GM18873 (cell line): ENCODE measurements around the gene CPNE8.

ENCODE experiments used
- ATAC-seq: cut with Tn5 transposase; IDR thresholded peaks from one replicate; pipeline ENCODE4 v1.9.1; 2021; ENCODE audit warnings: mild to moderate bottlenecking, moderate library complexity, moderate number of reproducible peaks; ENCODE audit not compliant: unreplicated experiment, low FRiP score

Gene CPNE8

GRCh38 chr12:38905480-38906351 is at the start of gene CPNE8:
Gene CPNE8, minus strand, starts transcription at chr12:38905591. Its CDS starts 57 bp downstream, at chr12:38905534.
- peak; percentile 30 for ATAC-seq

DNA sequence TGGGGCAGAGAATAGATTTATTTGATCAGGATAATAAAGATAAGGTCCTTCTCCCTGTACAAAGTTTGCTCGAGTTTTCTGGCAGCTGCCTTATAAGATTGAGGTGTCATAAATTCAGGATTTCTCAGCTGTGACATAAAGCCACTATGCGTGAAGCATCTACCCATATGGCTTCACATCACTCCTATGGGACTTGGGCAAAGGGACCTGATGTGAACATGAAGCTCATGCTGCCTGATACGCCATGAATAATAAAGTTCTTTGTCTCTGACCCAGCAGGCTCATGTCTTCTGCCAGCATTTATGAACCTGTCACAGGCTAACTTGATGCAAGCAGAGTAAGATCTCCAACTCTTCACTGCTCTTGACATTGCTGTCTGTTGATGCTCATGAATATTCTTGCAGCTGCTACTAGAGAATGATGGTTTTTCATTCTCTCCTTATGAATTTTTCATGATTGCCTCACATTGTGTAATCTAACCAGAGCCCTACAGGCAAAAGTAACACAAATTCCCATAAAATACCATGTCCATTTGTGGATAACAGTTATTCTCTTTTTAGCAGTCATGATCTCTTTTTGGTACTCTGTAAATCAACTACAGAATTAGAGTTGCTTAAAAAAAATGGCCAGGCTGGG is 49.0 kb upstream of the CPNE8 start:
- no peak for ATAC-seq

DNA sequence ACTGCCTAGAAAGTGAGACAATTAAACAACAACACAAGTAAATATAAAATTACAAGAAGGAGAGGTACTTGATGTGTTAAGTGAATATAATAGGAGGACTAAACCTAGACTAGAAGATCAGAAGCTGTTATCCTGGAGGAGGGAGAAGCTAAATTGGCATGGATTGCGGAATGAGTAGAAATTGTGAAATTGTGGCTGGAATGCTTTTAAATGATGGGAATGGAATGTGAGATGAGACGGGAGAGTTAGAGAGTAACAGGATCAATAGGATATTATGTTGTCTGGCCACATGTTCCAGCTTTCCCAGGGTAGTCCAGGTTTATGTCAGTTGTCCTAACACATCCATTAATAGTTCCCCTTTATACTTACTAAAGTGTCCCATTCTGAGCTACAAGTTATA is 44.0 kb upstream of the CPNE8 start:
- no peak for ATAC-seq

DNA sequence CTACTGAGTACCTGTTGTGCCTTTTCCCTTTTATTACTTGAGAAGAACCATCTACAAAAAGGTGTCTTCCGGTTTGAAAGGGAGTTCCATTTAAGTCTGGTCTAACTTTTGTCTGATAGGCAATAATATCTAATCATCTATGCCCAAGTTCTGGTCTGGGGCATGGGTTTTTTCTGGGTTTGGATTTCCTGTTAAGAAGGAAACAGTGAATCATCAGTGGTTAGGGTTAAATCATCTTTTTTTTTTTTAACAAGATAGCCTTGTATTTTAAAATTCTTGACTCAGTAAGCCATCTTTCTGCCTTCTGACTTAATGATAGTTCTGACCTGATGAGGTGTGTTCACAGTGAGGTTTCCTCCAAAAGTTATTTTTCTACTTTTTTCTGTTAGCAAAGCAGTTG is 29.3 kb upstream of the CPNE8 start:
- no peak for ATAC-seq

GRCh38 chr12:38934078-38934584 is 28.7 kb upstream of the CPNE8 start:
- no peak for ATAC-seq

- no peak for ATAC-seq
Measured at GRCh38 chr12:38932320-38932719, 26.9 kb upstream of the CPNE8 start.

GRCh38 chr12:38931461-38931860 is 26.1 kb upstream of the CPNE8 start:
- ATAC-seq, result no peak

DNA sequence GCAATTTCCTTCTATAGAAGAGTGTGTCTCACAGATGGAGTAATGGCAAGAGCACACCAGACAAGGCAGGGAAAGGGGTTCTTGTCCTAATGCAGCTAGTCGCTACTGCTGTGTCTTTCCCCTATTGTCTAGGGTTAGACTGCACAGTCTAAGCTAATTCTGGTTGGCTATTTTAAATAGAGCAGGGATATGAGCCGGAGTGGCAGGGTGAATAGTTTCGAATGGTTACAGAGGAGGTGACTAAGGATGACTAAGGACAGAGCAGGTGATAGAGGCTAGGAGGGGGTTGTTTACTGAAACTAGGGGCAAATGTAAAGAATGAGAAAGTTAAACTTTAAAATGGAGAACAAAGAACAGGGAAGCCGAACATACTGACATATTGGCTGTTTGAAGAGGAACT is 25.6 kb upstream of the CPNE8 start:
- no peak for ATAC-seq

DNA sequence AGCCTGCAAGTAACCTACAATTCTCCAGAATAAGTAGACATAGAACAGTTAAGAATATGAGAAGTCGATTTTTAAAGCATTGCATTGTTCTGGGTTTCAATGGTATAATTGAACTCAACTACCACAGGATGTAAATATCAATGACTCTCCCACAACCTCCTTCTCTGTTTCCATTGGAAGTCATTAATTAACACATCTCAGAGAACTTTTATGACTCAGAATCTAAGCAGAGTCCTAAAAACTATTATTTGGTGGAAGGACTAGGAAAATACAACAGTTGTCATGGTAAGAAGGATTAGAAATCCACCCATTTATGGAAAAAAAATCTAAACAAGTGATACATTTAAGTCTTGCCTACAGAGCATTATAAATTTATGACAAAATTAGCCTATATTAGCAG is 21.1 kb upstream of the CPNE8 start:
- ATAC-seq, result no peak

DNA sequence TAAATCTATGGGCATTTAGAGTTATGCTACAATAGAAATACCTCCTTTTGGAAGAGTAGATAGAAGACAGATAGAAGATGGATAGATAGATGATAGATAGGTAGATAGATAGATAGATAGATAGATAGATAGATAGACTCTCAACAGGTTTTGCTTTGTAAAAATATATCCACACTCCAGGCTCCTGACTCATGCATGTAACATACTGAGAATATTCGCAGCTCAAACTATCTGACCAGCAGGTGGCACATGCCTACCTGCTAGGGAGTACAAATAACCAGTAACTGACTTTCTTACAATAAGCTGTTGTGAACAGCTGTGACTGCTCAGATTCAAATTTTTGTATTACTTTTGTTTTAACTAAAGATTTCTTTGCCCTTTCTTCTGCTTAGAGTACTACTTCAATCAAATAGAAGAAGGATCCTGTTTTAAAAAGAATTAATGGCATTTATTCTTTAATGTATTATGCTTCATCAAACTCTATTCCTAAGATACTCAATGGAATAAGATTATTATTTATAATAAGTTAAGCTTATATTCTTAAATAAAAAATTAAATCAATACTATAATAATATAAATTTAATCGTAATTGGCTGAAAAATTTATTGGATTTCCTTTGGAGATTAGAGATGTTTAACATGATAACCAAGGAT is 15.8 kb upstream of the CPNE8 start:
- peak; percentile 80 for ATAC-seq

- no peak for ATAC-seq
Measured at GRCh38 chr12:38919191-38919590, 13.8 kb upstream of the CPNE8 start.

- ATAC-seq, result no peak
Measured at GRCh38 chr12:38915429-38916182, 10.2 kb upstream of the CPNE8 start.

DNA sequence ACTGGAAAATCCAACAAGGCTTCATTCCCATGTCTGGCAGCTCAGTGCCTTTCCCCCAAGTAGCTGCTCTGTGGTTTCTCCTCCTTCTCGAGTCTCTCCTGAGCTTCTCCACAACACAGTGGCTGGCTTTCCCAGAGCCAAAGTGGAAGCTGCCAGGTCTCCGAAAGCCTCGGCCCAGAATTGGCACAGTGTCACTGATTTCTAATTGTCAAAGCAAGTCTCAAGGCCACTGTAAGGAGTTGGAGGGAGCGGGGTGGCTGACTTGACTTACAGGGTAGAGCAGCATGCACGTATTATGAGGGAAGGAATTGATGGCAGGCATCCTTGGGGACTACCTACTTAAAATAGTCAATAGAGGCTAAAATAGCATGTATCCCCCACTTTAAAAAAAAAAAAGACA is 6.7 kb upstream of the CPNE8 start:
- no peak for ATAC-seq

DNA sequence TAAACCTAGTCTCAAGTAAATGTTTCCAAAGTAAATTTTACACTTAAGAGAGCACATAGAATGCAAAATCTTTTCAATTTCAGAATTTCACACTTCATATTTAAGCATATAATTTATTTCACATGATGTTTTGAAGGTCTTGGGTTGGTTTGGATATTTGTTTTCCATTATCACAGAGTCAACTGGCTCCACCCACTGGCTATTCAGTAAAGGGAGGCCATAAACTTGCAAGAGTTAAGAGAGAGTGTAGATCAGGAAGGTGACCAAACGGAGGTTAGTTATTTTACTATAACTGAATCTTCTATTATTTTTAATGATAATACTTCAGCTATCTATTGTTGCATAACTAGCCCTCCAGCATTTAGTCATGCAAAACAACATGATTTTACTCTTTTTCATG is 6.2 kb upstream of the CPNE8 start:
- ATAC-seq, result no peak

DNA sequence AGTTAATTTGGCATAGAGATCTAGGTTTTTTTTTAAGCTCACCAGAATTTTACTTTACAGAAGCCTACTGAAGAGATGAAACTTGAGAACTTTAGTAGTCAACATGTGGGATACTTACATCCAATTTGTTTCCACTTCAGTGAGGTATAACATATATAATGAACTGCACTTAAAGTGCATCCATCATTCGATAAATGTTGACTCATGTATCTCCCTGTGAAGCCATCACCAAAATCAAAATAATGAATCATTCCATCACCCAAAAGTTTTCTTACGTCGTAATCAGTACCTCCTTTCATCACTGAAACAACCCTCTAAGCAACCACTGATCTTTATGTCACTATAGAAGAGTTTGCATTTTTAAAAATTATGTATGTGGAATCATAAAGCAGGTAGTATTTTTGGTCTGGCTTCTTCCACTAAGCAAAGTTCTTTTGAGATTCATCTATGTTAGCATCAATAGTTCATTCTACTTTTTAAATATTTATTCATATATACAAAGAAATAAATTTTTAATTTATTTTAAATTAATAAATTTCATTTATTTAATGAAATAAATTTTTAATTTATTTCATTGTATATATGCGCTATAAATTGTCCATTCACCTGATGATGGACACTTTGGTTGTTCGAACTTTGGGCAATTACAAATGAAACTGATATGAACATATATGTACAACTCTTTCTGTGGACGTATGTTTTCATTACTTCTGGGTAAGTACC is 2.0 kb upstream of the CPNE8 start:
- ATAC-seq, result no peak

- peak; percentile 53 for ATAC-seq
Measured at GRCh38 chr12:38906482-38907200, 1.2 kb upstream of the CPNE8 start.

GRCh38 chr12:38904537-38905479 is 583 bp downstream of the CPNE8 start:
- ATAC-seq, result peak; percentile 63

DNA sequence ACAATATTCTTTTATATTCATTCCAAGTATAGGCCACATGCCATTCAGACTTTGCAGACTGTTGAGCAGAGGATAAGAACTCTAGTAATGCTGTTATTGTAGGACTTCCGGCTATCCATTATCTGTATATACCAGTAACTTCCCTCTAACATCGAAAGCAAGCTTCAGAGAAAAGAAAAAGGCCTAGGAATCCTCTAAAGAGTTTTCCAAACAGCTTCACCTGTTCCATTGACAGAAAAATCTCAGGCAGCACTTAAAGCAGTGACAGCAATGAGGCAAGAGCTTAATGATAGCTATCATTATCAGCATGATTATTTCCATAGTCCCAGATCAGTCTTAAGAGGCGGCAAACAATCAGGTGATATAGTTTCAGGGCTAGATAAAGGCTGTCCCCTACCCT is 1.8 kb downstream of the CPNE8 start:
- no peak for ATAC-seq
